HG02973 (cell line): ENCODE measurements around the gene TMEM86B.

ENCODE experiments used
- ATAC-seq: cut with Tn5 transposase; IDR thresholded peaks from one replicate; pipeline ENCODE4 v1.9.1; 2021; ENCODE audit warnings: moderate library complexity; ENCODE audit not compliant: unreplicated experiment

Gene TMEM86B

GRCh38 chr19:55228403-55229031, at the start of gene TMEM86B:
Gene TMEM86B, minus strand, starts transcription at chr19:55228763. Its CDS starts 22 bp downstream, at chr19:55228741.
- ATAC-seq, result no peak

DNA sequence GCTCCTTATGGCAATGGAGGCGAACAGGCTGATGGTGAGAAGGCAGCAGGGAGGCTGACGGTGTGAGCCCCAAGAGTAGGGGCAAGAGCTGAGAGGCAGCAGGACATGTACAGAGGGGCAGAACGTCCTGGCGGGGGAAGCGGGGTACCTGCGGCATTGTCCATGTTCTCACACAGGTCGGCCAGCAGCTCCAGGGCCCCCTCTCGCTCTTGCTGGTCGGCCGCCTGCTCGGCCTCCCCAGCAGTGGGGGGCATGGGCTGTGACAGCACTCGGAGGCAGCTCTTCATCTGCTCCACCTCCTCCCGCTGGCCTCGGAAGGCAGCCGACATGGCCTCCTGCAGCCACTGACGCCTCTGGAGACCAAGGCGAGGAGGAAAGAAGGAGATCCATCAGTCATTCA, 48.9 kb upstream of the TMEM86B start:
- ATAC-seq, result no peak

- ATAC-seq, result no peak
These were observed 48.3 kb upstream of the TMEM86B start for GRCh38 chr19:55276720-55277430.

DNA sequence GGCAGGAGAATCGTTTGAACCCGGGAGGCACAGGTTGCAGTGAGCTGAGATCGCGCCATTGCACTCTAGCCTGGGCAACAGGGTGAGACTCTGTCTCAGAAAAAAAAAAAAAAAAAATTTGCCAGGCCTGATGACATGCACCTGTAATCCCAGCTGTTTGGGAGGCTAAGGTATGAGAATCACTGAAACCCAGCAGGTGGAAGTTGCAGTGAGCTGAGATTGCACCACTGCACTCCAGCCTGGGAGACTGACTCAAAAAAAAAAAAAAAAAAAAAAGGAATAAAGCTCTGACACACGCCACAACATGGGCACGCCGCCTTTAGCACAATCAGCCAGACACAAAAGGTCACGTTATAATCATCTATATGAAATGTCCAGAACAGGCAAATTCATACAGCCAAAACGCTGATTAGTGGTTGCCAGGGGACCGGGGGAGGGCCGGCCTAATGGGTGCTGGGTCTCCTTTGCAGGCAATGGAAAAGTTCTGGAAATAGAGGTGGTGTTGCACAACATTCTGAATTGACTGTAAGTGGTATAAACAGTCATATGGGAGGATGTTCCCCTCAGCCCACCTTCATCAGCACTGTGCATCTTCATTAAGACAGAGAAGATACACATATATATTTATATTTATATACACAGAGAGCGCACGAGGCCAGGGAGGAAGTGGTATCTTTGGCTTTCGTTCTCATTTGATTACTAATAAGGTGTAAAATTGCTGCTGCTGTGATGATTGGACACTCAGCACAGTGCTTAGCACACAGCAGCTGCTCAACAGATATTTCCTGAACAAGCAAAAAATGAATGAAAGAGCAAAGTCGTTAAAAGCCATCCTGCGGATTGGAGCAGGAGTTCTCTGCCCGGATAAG, 47.5 kb upstream of the TMEM86B start:
- peak; percentile 42 for ATAC-seq

GRCh38 chr19:55273978-55274707, 45.6 kb upstream of the TMEM86B start:
- no peak for ATAC-seq

GRCh38 chr19:55272142-55272541, 43.6 kb upstream of the TMEM86B start:
- ATAC-seq, result no peak

DNA sequence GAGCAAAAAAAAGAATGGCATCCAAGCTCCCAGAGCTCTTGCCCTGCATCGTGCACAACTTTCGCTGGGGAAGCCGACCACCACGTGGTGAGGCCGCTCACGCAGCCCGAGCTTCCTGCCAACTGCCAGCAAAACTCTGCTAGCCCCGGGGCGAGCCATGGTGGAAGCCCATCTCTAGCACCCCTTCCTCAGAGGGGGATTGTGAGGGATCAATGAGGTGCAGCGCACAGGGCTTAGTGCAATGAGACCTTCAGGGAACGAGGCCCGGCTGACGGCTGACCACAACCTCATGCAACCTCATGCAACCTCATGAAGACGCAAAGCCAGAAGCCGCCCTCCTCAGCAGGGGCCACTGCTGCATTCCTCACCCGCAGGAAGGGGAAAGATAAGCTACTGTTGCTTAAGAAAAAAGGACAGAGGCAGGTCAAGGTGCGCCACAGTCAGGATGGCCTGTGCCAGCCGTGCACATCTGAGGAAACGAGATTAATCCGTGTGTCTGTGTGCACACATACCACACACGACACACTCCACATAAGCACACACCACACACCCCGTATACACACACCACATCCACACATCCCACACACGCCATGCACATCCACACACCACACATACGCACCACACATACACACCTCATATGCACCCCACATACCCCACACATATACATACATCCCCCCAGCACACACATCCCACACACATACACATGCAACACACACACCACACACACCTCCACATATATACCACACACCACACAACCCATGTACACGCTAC, 41.8 kb upstream of the TMEM86B start:
- ATAC-seq, result no peak

DNA sequence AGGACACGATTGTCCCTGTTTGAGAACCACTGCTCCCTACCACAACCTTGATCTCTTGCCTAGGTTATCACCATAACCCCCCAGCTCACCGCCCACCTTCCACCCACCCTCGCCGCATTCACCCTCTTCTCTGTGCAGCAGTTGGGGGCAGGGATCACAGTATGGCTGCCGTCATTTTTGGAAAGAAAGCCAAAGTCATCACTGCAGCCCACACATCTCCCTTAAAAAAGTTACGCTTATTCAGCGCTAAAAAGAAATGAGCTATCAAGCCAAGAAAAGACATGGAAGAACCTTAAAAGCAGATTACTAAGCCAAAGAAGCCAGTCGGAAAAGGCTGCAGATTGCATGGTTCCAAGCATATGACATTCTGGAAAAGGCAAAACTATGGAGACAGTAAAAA, 40.7 kb upstream of the TMEM86B start:
- no peak for ATAC-seq

- ATAC-seq, result no peak
These were observed 38.3 kb upstream of the TMEM86B start for GRCh38 chr19:55266840-55267239.

- ATAC-seq, result no peak
These were observed 37.8 kb upstream of the TMEM86B start for GRCh38 chr19:55266404-55266803.

DNA sequence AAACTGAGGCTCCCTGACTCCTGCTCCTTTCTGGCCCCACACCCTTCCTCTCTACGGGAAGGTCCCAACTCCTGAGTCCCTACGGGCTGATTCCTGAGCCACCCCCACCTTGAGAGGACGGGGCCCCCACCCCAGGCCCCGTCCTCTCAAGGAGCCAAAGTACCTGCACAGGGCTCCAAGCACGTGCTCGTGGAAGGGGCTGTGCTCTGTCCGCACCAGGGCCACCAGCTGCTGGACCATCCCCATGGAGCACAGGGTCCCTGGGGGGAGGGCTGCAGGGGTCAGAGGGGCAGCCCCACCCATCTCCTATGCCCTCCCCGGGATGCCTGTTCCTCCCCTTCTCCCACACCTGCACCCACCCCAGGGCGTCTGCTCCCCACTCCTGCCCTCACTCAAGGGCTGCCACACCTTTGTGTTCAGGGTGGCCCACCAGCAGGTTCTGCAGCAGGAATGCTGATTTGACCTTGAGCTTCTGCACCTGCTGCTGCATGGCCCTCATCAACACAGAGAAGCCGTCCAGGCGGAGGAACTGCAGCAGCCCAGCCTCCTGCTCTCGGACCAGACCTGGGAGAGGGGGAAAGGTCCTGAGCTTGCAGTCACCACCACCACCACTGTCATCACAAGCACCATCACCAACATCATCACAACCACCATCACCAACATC, 37.3 kb upstream of the TMEM86B start:
- ATAC-seq, result no peak

GRCh38 chr19:55265173-55265572, 36.6 kb upstream of the TMEM86B start:
- no peak for ATAC-seq

- ATAC-seq, result no peak
These were observed 36.0 kb upstream of the TMEM86B start for GRCh38 chr19:55264531-55264930.

- no peak for ATAC-seq
These were observed 33.8 kb upstream of the TMEM86B start for GRCh38 chr19:55262359-55262758.

GRCh38 chr19:55261671-55262126, 33.1 kb upstream of the TMEM86B start:
- no peak for ATAC-seq

- ATAC-seq, result no peak
These were observed 31.1 kb upstream of the TMEM86B start for GRCh38 chr19:55259540-55260210.

DNA sequence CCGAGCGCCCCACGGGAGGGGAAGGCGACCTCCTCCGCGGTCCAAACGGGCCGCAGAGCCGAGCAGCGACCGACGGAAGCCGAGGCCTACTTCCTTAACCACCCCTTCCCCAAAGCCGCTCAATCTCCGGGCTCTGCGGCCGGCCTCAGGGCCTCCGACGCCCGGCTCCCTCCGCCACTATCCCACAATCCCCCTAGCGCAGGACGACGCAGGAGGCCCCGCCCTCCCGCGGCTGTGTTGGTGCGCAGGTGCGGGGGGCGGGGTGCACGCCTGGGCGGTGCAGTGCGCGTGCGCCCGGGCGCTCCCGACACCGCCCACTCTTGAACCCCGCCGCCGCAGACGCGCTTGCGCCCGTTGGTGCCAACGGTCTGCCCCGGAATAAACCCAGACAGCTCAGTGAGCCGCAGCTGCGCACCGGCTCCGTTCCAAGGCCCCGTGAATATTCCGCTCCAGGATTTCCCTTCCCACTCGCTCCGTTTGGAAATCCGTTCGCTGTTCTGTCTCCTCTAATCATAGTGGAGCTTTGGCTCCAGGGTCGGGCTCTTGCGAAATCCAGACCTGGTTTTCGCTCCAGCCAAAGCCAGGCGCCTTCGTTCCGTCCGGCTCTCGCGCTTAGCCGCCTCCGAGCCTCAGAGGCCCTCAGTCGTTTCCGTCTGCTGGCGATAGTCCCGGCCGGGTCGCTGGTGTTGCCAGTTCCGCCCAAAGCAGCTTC, 30.4 kb upstream of the TMEM86B start, which contains the start of gene PPP6R1:
Gene PPP6R1, minus strand, starts transcription at position 190 of the 712 bp plus-strand sequence. CDS start 11,914 bp downstream, outside the sequence.
- peak; percentile 56 for ATAC-seq

- peak; percentile 6 for ATAC-seq
These were observed 29.9 kb upstream of the TMEM86B start for GRCh38 chr19:55258476-55258827.
